Epithelial cell of esophagus (primary cell): Measurements from ENCODE around the gene HPCAL1.

Experiments used
- DNase-seq: peaks from one replicate; pipeline ENCODE4 v3.0.0; 2010; ENCODE audit warnings: low read depth
- H3K4me3 ChIP-seq: 2 replicates; pipeline ENCODE4 v1.5.1; 2011; ENCODE audit warnings: mild to moderate bottlenecking, low read length, control low read depth
- CTCF ChIP-seq: IDR thresholded peaks from 2 replicates; pipeline ENCODE4 v1.5.1; 2011; ENCODE audit warnings: low read depth, mild to moderate bottlenecking, low read length, control low read depth, inconsistent platforms; ENCODE audit not compliant: insufficient read depth; ENCODE audit errors: missing control alignments

The HPCAL1 gene

GRCh38 chr2:10406016-10406415, 103.3 kb downstream of the HPCAL1 start:
- peak; percentile 41 for DNase-seq
- no peak for TF ChIP-seq CTCF
- H3K4me3 ChIP-seq, result no peak overlapping the region

GRCh38 chr2:10406491-10407188, 103.9 kb downstream of the HPCAL1 start:
- TF ChIP-seq CTCF, result no peak
- H3K4me3 ChIP-seq, result no peak overlapping the region
- DNase-seq, result no peak

- no peak overlapping the region for H3K4me3 ChIP-seq
- no peak for TF ChIP-seq CTCF
- DNase-seq, result no peak
Measured at GRCh38 chr2:10407432-10407831, 104.7 kb downstream of the HPCAL1 start.

GRCh38 chr2:10407841-10408648, 105.3 kb downstream of the HPCAL1 start:
- no peak for TF ChIP-seq CTCF
- H3K4me3 ChIP-seq, result no peak overlapping the region
- DNase-seq, result peak; percentile 96

GRCh38 chr2:10408649-10409579, 106.2 kb downstream of the HPCAL1 start:
- DNase-seq, result peak; percentile 87
- H3K4me3 ChIP-seq, result peak overlapping the region; percentile 5
- TF ChIP-seq CTCF, result peak; percentile 96

- TF ChIP-seq CTCF, result no peak
- no peak for DNase-seq
- H3K4me3 ChIP-seq, result no peak overlapping the region
Measured at GRCh38 chr2:10410001-10410822, 107.5 kb downstream of the HPCAL1 start.
